Coronary artery (tissue), 2 donors: ENCODE measurements around the gene CACNA1I.

Experiments used
- DNase-seq: peaks from one replicate; pipeline ENCODE4 v3.0.0-alpha.2; 2017; ENCODE audit warnings: low spot score
- H3K27ac ChIP-seq, 2 donors: fragments of 200-600 bp; sonication (generic); one replicate each; pipeline ENCODE4 v1.5.1; 2016 to 2019
- H3K4me3 ChIP-seq: fragments of 200-600 bp; sonication (generic); 2 replicates; pipeline ENCODE4 v1.5.1; 2016; ENCODE audit warnings: mild to moderate bottlenecking, moderate library complexity
- TF ChIP-seq, protein P1 (sequence below): fragments of 200-600 bp; sonication (generic); IDR thresholded peaks from one replicate; pipeline ENCODE4 v1.5.1; 2019; ENCODE audit warnings: antibody characterized with exemption

CACNA1I gene

DNA sequence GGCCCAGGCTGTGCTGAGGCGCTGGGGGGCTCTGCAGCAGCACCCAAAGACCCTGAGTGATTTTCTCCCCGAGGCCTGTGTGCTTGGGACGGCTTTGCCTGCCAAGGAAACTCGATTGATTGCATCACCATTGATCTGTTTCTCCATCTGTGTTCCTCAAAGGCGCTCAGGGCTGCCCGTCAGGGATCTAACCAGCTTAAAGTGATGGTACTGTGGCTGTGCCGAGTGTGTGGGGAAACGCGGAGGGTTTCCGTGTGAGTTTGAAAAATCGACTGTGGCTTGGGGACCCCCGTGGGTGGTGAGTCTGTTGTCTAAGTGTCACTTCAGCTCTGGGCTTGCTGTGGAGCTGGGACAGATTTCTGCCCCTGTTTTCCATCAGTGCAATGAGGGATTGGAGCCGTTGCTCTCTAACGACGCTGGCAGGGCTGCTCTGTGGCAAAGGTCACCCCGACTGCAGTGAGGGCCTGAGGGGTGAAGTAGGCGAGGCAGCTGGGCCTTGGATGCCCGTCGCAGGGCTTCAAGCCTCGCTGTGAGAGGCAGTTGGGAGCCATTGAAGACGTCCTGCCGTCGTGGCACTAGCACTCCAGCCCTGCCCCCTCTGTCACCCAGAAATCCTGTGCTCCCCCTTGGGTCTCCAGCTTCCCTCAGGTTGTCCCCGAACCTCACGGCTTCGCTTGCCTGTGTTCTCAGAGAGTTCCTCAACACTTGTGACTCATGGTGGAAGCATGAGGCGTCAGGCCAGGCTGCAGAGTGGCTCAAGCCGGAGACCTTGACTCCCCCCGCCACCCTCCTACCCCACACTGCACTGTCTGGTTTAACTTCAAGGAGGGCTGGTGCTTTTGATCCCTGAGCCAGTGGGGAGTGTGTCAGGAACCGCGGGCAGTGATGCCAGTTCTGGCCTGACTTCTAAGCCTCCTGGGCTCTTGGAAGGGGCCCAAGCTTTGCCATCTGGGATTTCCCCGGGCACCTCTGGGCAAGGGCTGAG lies 21.8 kb downstream of the CACNA1I start:
- DNase-seq: no peak
- Histone ChIP-seq H3K4me3 (no peak overlapping the region), H3K27ac (no peak overlapping the region)
- TF ChIP-seq, protein P1, sequence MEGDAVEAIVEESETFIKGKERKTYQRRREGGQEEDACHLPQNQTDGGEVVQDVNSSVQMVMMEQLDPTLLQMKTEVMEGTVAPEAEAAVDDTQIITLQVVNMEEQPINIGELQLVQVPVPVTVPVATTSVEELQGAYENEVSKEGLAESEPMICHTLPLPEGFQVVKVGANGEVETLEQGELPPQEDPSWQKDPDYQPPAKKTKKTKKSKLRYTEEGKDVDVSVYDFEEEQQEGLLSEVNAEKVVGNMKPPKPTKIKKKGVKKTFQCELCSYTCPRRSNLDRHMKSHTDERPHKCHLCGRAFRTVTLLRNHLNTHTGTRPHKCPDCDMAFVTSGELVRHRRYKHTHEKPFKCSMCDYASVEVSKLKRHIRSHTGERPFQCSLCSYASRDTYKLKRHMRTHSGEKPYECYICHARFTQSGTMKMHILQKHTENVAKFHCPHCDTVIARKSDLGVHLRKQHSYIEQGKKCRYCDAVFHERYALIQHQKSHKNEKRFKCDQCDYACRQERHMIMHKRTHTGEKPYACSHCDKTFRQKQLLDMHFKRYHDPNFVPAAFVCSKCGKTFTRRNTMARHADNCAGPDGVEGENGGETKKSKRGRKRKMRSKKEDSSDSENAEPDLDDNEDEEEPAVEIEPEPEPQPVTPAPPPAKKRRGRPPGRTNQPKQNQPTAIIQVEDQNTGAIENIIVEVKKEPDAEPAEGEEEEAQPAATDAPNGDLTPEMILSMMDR: no peak

DNA sequence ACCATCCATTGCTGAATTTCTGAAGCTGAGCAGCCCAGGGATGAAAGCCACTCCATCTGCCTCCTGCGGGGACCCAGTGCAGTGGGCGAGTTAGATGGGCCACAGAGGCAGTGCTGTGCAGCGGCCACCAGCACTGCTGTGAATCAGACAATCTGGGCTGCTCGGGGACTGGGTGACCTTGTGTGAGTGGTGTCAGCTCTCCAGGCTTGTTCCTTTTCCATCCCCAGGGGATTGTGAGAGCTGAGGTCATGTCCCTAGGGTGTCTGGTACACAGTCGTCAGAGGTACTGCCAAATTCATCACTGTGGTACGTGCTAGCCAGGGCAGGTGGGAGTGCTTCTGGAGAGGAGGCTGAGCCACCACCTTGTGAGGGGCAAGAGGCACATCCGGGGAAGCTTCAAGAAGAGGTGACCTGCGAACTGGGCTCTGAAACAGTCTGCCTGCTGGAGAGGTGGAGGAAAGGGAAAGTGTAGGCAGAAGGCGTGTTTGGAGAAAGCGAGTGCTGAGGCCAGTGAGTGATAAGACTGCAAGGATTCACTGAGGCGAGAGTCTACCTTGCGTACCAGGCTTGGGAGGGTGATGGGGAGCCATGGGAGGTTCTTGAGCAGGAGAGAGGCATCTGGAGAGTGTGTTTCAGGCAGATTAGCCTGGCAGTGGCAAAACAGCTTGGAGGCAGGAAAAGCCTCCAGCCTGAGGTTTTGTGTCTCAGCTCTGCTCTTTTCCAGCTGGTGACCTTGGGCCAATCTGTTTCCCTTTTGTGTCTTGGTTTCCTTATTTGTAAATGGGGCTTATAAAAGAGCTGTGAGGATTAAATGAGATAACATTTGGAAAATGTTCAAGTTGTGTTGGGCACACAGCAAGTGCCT lies 22.7 kb downstream of the CACNA1I start:
- Histone ChIP-seq H3K27ac (no peak overlapping the region), H3K4me3 (no peak overlapping the region)
- no peak for DNase-seq
- TF ChIP-seq, protein P1: no peak

DNA sequence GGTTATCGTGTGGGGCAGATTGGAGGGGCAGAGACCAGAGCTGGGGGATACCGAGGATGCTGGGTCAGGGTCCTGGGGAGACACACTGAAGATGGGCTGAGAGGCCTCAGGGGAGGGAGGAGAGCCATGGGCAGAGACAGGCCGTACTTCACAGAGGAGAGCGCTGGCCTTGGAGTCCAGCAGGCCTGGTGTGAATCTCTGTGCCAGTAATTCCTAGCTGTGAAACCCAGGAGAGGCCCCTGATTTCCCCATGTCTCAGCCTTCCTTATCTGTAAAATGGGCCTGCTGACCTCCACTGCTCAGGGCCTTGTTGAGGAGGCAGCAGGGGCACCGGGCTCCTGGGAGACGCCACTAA lies 23.4 kb downstream of the CACNA1I start:
- Histone ChIP-seq H3K27ac (no peak overlapping the region), H3K4me3 (no peak overlapping the region)
- TF ChIP-seq, protein P1: no peak
- no peak for DNase-seq

DNA sequence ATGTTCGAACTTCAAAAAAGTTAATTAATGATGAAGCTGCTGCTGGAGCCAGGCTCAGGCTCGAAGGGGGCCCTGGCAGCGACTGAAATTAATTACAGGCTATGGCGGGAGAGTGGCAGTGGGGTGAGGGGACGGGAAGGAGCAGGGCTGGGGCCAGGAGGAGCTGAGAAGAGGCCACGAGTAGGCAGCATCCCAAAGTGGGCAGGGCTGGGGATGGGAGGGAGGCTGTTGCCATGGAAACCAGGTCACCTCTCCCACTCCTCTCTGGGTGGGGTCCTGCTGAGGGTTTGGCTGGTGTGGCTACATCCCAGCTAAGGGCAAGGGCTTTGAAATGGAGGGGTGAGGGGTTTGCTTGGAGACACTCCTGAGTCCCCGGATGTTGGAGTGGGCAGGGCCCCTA lies 23.9 kb downstream of the CACNA1I start:
- TF ChIP-seq, protein P1: no peak
- DNase-seq: no peak
- Histone ChIP-seq H3K4me3 (no peak overlapping the region), H3K27ac (no peak overlapping the region)

DNA sequence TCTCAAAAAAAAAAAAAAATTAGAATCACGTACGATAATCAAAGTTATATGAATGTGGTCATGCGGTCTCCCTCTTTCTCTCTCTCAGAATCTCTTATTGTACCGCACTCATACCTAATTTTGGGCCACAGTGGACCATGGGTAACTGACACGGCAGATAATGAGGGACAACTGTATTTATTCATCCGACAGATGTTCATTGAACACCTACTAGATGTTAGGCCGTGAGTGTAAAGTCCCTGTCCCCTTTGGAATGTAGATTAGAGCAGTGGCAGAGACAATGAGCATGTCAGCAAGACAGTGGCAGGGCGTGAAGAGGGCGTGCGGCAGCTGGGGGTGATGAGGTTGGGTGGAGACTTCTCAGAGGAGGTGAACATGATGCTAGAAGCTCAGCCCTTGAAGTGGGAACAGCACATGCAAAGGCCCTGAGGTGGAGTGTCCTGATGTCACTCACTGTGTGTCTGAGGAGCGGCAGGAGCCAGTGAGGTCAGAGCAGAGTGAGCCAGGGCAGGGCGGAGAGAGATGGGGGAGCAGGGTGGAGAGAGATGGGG lies 25.1 kb downstream of the CACNA1I start:
- no peak overlapping the region for H3K4me3 ChIP-seq
- H3K27ac ChIP-seq: no peak overlapping the region
- TF ChIP-seq, protein P1: no peak
- DNase-seq: no peak

DNA sequence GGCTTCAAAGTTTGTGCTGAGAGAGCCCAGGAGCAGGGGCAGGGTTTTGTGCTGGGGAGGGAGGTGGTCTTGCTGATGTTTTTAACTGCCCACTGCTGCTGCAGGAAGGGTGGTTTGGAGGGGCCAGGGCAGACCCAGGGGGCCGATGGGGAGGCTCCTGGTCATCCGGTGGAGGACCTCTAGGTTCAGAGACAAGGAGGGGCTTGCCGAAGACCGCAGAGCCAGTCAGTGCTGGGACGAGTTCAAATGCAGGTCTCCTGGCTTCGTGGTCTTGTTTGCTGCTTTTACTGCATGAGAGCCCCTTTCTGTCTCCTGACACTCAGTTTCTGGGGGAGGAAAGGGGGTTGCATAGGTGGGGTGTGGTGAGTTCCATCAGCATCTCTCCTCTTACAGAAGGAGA lies 26.0 kb downstream of the CACNA1I start:
- TF ChIP-seq, protein P1: no peak
- H3K27ac ChIP-seq: no peak overlapping the region
- DNase-seq: no peak
- no peak overlapping the region for H3K4me3 ChIP-seq
